Naive B cell (primary cell): Measurements from ENCODE around the gene TMPRSS11F. TPM values are rescaled to one million over a fixed set of nuclear protein-coding genes. Genes with fewer than 3 reads are reported as not detected.
"Not testable (repeated sequence)": the region's sequence is repeated elsewhere in the genome, so short reads cannot be mapped to it uniquely, and the experiment has no call there.

ENCODE experiments used
- ATAC-seq, 2 donors: fragments of 150-1000 bp; cut with Tn5 transposase; 2 replicates each; pipeline ENCODE4 v1.10.0; 2021; ENCODE audit warnings: low read depth in 2 of 2, mild to moderate bottlenecking in 2 of 2, moderate library complexity in 2 of 2
- DNase-seq: peaks from one replicate; pipeline ENCODE4 v3.0.0; 2022
- H3K27ac Mint-ChIP-seq, 6 donors: one replicate each; pipeline ENCODE4 v1.8.0; 2020 to 2022; ENCODE audit warnings: mild to moderate bottlenecking in 6 of 6, mixed read lengths in 6 of 6, moderate library complexity in 5 of 6, inconsistent platforms in 2 of 6
- H3K27me3 Mint-ChIP-seq, 3 donors: one replicate each; pipeline ENCODE4 v1.8.0; 2021 to 2022; ENCODE audit warnings: mixed read lengths in 3 of 3, mild to moderate bottlenecking in 1 of 3
- H3K36me3 Mint-ChIP-seq, 2 donors: one replicate each; pipeline ENCODE4 v1.8.0; 2020 to 2022; ENCODE audit warnings: mixed read lengths in 2 of 2, inconsistent platforms in 1 of 2, mild to moderate bottlenecking in 1 of 2
- H3K4me1 Mint-ChIP-seq, 3 donors: one replicate each; pipeline ENCODE4 v1.8.0; 2020 to 2022; ENCODE audit warnings: mixed read lengths in 3 of 3, inconsistent platforms in 1 of 3, mild to moderate bottlenecking in 1 of 3, moderate library complexity in 1 of 3
- H3K4me3 Mint-ChIP-seq, 8 donors: one replicate each; pipeline ENCODE4 v1.8.0; 2020 to 2022; ENCODE audit warnings: mild to moderate bottlenecking in 8 of 8, mixed read lengths in 8 of 8, moderate library complexity in 8 of 8, inconsistent platforms in 2 of 8
- H3K9me3 Mint-ChIP-seq, 7 donors: one replicate each; pipeline ENCODE4 v1.8.0; 2020 to 2022; ENCODE audit warnings: mixed read lengths in 7 of 7, mild to moderate bottlenecking in 5 of 7, inconsistent platforms in 2 of 7, moderate library complexity in 1 of 7
- polyA plus RNA-seq, 6 donors: library from polyadenylated mRNA; unstranded; fragments of 300-500 nt; fragmentation: Illumina TruSeq; gene quantifications; one replicate each; pipeline ENCODE4 v1.2.3, GENCODE V29; 2021; ENCODE audit warnings: low read depth in 6 of 6

TMPRSS11F gene
- polyA plus RNA-seq = not detected

- Mint-ChIP-seq H3K27me3 (peaks cover 0 to 5% (median 0%) of the 10 kb centered on the region in 3 donors), H3K27ac (no peak within 1 kb of the TSS), H3K9me3 (peaks cover 2 to 19% (median 10%) of the 10 kb centered on the region in 7 donors), H3K4me1 (no peaks in the 10 kb centered on the region), H3K36me3 (no peaks in the 10 kb centered on the region), H3K4me3 (no peak within 1 kb of the TSS)
- DNase-seq (no peak), ATAC-seq (no peak)
Observed at GRCh38 chr4:68129793-68130192, at the start of gene TMPRSS11F. TSS of gene TMPRSS11F (minus strand) at chr4:68129869. CDS start at chr4:68129820, 49 bp downstream.

DNA sequence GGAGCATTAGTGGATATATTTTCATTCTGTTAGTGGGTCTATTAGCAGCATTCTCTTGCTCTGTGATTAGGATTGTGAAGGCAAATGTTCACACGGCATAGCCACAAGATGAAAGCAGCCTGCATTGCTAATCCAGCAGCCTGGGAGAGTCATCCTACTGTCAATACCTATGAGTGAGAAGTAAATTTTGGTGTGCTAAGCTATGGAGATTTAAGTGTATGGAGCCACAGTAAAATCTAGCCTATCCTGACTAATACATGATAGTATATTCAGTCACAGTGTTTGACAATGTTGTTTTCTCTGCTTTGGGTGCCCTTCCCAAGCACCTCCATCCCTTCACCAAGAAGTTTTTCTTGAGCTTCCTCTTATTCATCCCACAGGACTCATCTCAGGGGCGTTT, 47.2 kb upstream of the TMPRSS11F start:
- peak overlapping the region in 2 of 6 donors; percentile 39 to 49 for H3K27ac Mint-ChIP-seq
- H3K27me3 Mint-ChIP-seq = peaks cover 0 to 2% (median under 1%) of the 10 kb centered on the region in 3 donors
- DNase-seq = no peak
- H3K4me3 Mint-ChIP-seq = no peak overlapping the region
- peaks cover 0 to 2% (median 0%) of the 10 kb centered on the region in 7 donors for H3K9me3 Mint-ChIP-seq
- ATAC-seq = no peak
- H3K36me3 Mint-ChIP-seq = no peaks in the 10 kb centered on the region
- H3K4me1 Mint-ChIP-seq = no peaks in the 10 kb centered on the region

DNA sequence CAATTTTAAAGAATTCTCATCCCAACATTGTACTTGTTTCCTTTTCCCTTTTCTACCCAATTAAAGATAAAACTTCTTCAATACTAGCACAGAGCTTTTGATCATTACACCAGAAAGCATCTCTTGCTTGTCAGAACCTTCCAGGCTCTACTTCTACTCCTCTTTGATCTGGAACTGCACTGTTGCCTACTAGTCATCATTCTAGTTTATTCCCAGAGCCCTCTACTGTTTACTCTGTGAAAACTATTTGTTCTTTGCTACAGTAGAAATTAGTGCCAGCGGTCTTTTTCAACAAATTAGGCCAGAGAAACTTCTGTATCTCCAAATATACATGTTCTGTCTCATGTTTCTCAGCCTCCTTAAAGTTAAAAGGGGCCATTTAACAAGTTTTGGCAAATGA, 46.8 kb upstream of the TMPRSS11F start:
- Mint-ChIP-seq H3K4me3 (no peak overlapping the region), H3K9me3 (peaks cover 0 to 2% (median 0%) of the 10 kb centered on the region in 7 donors), H3K4me1 (no peaks in the 10 kb centered on the region), H3K27ac (no peak overlapping the region), H3K27me3 (no peaks in the 10 kb centered on the region), H3K36me3 (no peaks in the 10 kb centered on the region)
- ATAC-seq = no peak
- no peak for DNase-seq

DNA sequence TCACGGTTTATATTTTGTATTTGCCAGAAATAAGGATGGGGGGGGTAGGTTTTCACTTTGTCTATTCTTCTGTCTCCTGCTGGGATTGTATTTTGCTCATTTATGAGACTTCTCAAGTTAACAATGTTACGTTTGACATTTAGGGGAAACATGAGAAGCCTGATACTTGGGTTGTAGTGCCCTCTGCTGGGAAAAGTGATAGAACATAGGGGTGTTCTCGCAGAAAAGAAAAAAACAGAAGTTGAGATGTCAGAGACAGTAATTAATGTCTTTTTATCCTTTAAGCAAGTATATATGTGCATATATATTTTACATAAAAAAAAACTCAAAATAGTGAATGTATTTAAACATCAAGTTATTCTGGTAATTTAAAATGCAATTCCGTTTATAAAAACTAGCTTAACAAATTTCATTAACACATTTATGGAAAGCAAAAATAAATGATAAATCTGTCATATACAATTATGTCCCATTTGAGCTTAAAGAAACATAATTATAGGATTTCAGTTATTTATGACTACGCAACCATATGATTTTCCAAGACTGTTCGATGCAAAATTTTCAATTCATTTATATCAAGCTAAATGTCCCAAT, 46.0 kb upstream of the TMPRSS11F start:
- peaks cover 0 to 2% (median 0%) of the 10 kb centered on the region in 7 donors for H3K9me3 Mint-ChIP-seq
- H3K36me3 Mint-ChIP-seq = no peaks in the 10 kb centered on the region
- no peak overlapping the region for H3K4me3 Mint-ChIP-seq
- H3K4me1 Mint-ChIP-seq = no peaks in the 10 kb centered on the region
- no peaks in the 10 kb centered on the region for H3K27me3 Mint-ChIP-seq
- ATAC-seq (peak; percentile 53 to 61), DNase-seq (peak; percentile 15)
- H3K27ac Mint-ChIP-seq = no peak overlapping the region

DNA sequence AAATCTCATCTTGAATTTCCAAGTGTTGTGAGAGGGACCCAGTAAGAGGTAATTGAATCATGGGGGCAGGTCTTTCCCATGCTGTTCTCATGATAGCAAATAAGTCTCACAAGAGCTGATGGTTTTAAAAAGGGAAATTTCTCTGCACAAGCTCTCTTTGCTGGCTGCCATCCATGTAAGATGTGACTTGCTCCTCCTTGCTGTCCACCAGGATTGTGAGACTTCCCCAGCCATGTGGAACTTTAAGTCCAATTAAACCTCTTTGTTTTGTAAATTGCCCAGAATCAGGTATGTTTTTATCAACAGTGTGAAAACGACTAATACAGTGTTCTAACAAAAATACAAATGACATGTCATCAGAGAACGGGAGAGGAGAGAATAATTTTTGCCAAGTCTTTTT, 44.7 kb upstream of the TMPRSS11F start:
- H3K27ac Mint-ChIP-seq = peak overlapping the region in 2 of 6 donors; percentile 8 to 67
- not testable (repeated sequence) for H3K36me3 Mint-ChIP-seq, ATAC-seq, H3K9me3 Mint-ChIP-seq, DNase-seq, H3K4me3 Mint-ChIP-seq, H3K27me3 Mint-ChIP-seq, H3K4me1 Mint-ChIP-seq

- not testable (repeated sequence) for H3K9me3 Mint-ChIP-seq, H3K4me1 Mint-ChIP-seq, H3K36me3 Mint-ChIP-seq, DNase-seq, H3K4me3 Mint-ChIP-seq, H3K27ac Mint-ChIP-seq, H3K27me3 Mint-ChIP-seq, ATAC-seq
Observed at GRCh38 chr4:68172147-68172546, 42.5 kb upstream of the TMPRSS11F start.

DNA sequence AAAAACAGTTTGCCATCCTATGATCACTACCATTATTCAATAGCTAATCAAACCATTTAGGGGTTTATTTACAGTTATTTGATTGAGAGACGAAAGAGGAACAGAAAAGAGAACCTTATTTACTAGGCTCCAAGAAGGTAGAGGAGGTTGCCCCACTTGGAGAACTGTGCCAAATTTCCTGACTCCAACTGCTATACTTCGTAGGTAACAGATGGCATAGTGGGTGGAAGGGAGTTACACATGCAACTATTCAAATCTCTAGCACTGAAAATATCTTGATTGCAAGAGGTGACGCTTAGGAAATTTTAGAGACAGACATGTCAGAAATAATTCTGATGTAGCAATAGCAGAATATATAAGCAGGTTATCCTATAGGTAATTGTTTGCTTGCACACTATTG, 38.0 kb upstream of the TMPRSS11F start:
- ATAC-seq (no peak), DNase-seq (no peak)
- Mint-ChIP-seq H3K27ac (peak overlapping the region in 1 of 6 donors; percentile 9), H3K9me3 (peaks cover 0 to 4% (median 0%) of the 10 kb centered on the region in 7 donors), H3K36me3 (no peaks in the 10 kb centered on the region), H3K4me3 (no peak overlapping the region), H3K4me1 (no peaks in the 10 kb centered on the region), H3K27me3 (peaks cover 0 to 7% (median 1%) of the 10 kb centered on the region in 3 donors)

- Mint-ChIP-seq H3K4me1 (no peaks in the 10 kb centered on the region), H3K9me3 (peaks cover 0 to 4% (median 0%) of the 10 kb centered on the region in 7 donors), H3K27ac (peak overlapping the region in 1 of 6 donors; percentile 29), H3K36me3 (no peaks in the 10 kb centered on the region), H3K27me3 (peaks cover 0 to 10% (median 6%) of the 10 kb centered on the region in 3 donors), H3K4me3 (no peak overlapping the region)
- no peak for ATAC-seq
- no peak for DNase-seq
Observed at GRCh38 chr4:68167166-68167565, 37.5 kb upstream of the TMPRSS11F start.

DNA sequence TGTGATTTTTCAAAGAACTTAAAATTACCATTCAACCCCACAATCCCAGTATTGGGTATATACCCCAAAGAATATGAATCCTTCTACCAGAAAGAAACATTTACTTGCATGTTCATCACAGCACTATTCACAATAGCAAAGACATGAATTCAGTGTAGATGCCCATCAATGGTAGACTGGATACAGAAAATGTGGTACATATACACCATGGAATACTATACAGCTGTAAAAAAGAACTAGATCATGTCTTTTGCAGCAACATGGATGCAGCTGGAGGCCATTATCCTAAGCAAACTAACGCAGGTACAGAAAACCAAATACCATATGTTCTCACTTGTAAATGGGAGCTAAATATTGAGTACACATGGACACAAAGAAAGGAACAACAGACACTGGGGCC, 34.1 kb upstream of the TMPRSS11F start:
- H3K27me3 Mint-ChIP-seq = peaks cover 0 to 18% (median 11%) of the 10 kb centered on the region in 3 donors

DNA sequence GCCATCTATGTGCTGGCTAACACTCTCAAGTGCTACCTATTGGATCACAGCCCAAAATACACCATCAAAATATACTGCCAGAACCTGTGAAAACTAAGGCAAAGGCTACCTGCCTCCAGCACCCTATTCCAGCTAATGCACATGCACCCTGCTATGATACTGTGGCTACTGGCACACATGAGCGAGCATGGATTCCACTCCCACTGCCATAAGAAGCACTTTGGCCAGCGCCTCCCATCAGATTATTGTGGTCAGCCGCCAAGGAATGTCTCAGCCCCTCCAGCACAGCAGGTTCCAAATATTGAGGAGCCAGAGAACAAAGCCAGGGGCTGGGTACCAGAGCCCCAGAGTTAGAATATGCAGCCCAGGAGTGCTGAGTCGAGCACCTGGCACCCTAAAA, 32.5 kb upstream of the TMPRSS11F start:
- H3K4me3 Mint-ChIP-seq = no peak overlapping the region
- peaks cover 0 to 4% (median 0%) of the 10 kb centered on the region in 7 donors for H3K9me3 Mint-ChIP-seq
- no peaks in the 10 kb centered on the region for H3K36me3 Mint-ChIP-seq
- no peak overlapping the region for H3K27ac Mint-ChIP-seq
- no peaks in the 10 kb centered on the region for H3K4me1 Mint-ChIP-seq
- ATAC-seq (no peak), DNase-seq (no peak)
- H3K27me3 Mint-ChIP-seq = peaks cover 0 to 18% (median 9%) of the 10 kb centered on the region in 3 donors

More for the DNA sequence above, 34.1 kb upstream of the TMPRSS11F start:
- H3K27ac Mint-ChIP-seq = no peak overlapping the region
- no peaks in the 10 kb centered on the region for H3K36me3 Mint-ChIP-seq
- DNase-seq (no peak), ATAC-seq (no peak)
- no peak overlapping the region for H3K4me3 Mint-ChIP-seq
- H3K9me3 Mint-ChIP-seq = peaks cover 0 to 4% (median 0%) of the 10 kb centered on the region in 7 donors
- H3K4me1 Mint-ChIP-seq = no peaks in the 10 kb centered on the region

DNA sequence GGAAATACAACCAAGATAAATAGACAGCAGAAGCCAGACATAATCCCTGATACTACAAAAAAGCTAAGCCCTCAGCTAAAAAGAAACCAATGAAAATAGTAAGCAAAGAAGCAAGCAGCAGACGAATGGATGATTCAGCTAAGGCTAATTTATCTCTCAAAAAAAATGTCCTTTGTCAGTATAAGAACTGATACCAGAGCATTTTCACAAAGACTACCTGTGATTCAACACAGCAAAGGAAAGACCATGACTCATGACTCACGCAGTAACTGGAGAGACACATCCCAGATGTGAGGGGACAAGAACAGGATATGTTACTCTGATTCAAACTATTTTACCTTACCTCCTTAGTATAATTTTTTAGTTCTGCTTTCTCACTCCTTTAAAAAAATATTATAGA, 22.7 kb upstream of the TMPRSS11F start:
- no peaks in the 10 kb centered on the region for H3K36me3 Mint-ChIP-seq
- H3K4me1 Mint-ChIP-seq = no peaks in the 10 kb centered on the region
- no peak for DNase-seq
- H3K27ac Mint-ChIP-seq = no peak overlapping the region
- no peak overlapping the region for H3K4me3 Mint-ChIP-seq
- ATAC-seq = no peak
- H3K27me3 Mint-ChIP-seq = no peaks in the 10 kb centered on the region
- peaks cover 0 to 6% (median 2%) of the 10 kb centered on the region in 7 donors for H3K9me3 Mint-ChIP-seq

GRCh38 chr4:68148800-68149685, 19.4 kb upstream of the TMPRSS11F start:
- Mint-ChIP-seq H3K36me3 (no peaks in the 10 kb centered on the region), H3K27ac (no peak overlapping the region), H3K27me3 (no peaks in the 10 kb centered on the region), H3K4me1 (no peaks in the 10 kb centered on the region), H3K9me3 (peaks cover 2 to 9% (median 7%) of the 10 kb centered on the region in 7 donors), H3K4me3 (no peak overlapping the region)
- no peak for ATAC-seq
- no peak for DNase-seq

- H3K36me3 Mint-ChIP-seq = no peaks in the 10 kb centered on the region
- H3K9me3 Mint-ChIP-seq = peaks cover 2 to 9% (median 7%) of the 10 kb centered on the region in 7 donors
- H3K4me3 Mint-ChIP-seq = no peak overlapping the region
- no peaks in the 10 kb centered on the region for H3K4me1 Mint-ChIP-seq
- no peak for DNase-seq
- H3K27ac Mint-ChIP-seq = no peak overlapping the region
- no peak for ATAC-seq
- H3K27me3 Mint-ChIP-seq = no peaks in the 10 kb centered on the region
Observed at GRCh38 chr4:68147079-68147478, 17.4 kb upstream of the TMPRSS11F start.

GRCh38 chr4:68145261-68145660, 15.6 kb upstream of the TMPRSS11F start:
- no peak for ATAC-seq

More at GRCh38 chr4:68145261-68145660, 15.6 kb upstream of the TMPRSS11F start:
- H3K4me1 Mint-ChIP-seq = no peaks in the 10 kb centered on the region
- no peak overlapping the region for H3K27ac Mint-ChIP-seq
- no peaks in the 10 kb centered on the region for H3K27me3 Mint-ChIP-seq
- no peak for DNase-seq
- H3K4me3 Mint-ChIP-seq = no peak overlapping the region
- no peaks in the 10 kb centered on the region for H3K36me3 Mint-ChIP-seq
- H3K9me3 Mint-ChIP-seq = peaks cover 2 to 9% (median 7%) of the 10 kb centered on the region in 7 donors
